ENCODE data around the gene HEBP1.

HEBP1 gene

DNA sequence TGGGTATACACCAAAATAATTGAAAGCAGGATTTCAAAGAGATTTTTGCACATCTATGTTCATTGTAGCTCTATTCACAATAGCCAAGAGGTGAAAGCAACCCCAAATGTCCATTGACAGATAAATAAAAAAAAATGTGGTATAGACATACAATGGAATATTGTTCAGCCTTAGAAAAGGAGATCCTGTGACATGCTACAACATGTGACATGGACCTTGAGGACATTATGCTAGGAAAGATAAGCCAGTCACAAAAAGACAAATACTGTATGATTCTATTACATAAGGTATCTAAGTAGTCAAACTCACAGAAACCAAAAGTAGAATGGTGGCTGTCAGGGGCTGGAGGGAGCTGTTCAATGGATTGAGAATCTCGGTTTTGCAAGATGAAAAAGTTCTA, 60.2 kb downstream of the HEBP1 start:
- DNase-seq (ENCODE audit: low spot score) = no peak
- in situ Hi-C loops (cut with MboI; ENCODE audit: low sequenced_read_pairs, unreplicated experiment) = no loop called here
- TF ChIP-seq CTCF (IDR thresholded peaks at IDR 0.05; ENCODE audit: borderline replicate concordance, control extremely low read depth, extremely low read depth, insufficient read depth, missing control alignments) = no peak

DNA sequence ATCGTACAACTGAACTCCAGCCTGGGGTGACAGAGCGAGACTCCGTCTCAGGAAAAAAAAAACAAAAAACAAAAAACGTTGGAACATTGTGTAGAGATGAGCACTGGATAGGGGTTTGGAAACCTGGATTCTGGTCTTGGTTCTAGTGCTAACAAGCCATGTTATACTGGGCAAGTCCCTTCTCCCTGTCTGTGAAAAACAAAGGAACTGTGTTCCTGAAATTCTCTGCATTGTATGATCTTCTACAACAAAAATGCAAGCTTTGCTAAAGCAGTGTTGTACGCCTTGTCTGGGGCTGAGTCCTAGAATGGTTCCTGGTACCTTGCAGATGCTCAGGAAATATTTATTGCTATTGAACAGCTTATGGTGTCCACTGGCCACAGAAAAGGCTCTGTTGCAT, 61.5 kb downstream of the HEBP1 start:
- TF ChIP-seq CTCF (IDR thresholded peaks at IDR 0.05; ENCODE audit: borderline replicate concordance, control extremely low read depth, extremely low read depth, insufficient read depth, missing control alignments) = no peak
- in situ Hi-C loops (cut with MboI; ENCODE audit: low sequenced_read_pairs, unreplicated experiment) = no loop called here
- DNase-seq (ENCODE audit: low spot score) = no peak

DNA sequence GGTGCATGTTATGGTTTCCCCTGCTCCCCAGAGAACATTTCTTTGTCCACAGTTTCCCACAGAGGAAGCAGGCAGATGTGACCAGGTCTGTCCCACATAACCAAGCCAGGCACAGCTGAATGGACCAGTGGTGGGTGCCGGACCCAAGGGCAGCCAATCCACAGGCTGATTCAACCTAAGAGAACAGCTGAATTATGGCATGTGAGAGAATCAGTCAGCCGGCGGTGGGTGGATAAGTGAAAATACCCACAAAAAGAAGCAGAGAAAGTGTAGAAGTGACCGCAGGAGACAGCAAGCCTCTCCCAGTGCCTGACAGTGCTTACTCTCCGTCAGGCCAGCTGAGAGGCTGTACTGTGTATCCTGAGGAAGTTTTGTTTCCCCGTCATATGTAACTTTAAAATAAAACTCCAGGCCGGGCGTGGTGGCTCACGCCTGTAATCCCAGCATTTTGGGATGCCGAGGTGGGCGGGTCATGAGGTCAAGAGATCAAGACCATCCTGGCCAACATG, 63.0 kb downstream of the HEBP1 start:
- no peak for DNase-seq (ENCODE audit: low spot score)
- in situ Hi-C loops (cut with MboI; ENCODE audit: low sequenced_read_pairs, unreplicated experiment) = no loop called here
- TF ChIP-seq CTCF (IDR thresholded peaks at IDR 0.05; ENCODE audit: borderline replicate concordance, control extremely low read depth, extremely low read depth, insufficient read depth, missing control alignments) = no peak

DNA sequence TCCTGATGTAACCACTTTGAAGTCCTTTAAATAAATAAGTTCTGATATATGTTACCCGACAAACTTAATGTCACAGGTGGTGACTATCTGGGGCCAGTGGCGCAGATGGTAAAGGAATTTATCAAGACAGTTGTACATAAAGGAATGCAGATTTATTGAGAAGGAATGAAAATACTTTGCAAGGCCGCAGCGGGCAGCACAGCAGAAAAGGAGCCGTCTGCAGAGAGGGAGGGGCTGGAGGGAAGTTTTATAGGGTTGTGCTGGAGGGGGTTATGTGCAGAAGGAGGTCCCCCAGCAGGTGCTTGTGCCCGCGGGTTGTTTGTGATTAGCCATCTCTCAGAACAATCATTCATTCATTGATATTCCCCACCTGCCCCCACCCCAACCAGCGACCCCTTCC, 65.5 kb downstream of the HEBP1 start:
- in situ Hi-C loops (cut with MboI; ENCODE audit: low sequenced_read_pairs, unreplicated experiment) = no loop called here
- no peak for DNase-seq (ENCODE audit: low spot score)
- no peak for TF ChIP-seq CTCF (IDR thresholded peaks at IDR 0.05; ENCODE audit: borderline replicate concordance, control extremely low read depth, extremely low read depth, insufficient read depth, missing control alignments)

GRCh38 chr12:12933742-12934141, 66.3 kb downstream of the HEBP1 start:
- no peak for DNase-seq (ENCODE audit: low spot score)
- no peak for TF ChIP-seq CTCF (IDR thresholded peaks at IDR 0.05; ENCODE audit: borderline replicate concordance, control extremely low read depth, extremely low read depth, insufficient read depth, missing control alignments)
- in situ Hi-C loops (cut with MboI; ENCODE audit: low sequenced_read_pairs, unreplicated experiment) = no loop called here

- TF ChIP-seq CTCF (IDR thresholded peaks at IDR 0.05; ENCODE audit: borderline replicate concordance, control extremely low read depth, extremely low read depth, insufficient read depth, missing control alignments) = no peak
- in situ Hi-C loops (cut with MboI; ENCODE audit: low sequenced_read_pairs, unreplicated experiment) = no loop called here
- no peak for DNase-seq (ENCODE audit: low spot score)
Observed at GRCh38 chr12:12930633-12931219, 69.3 kb downstream of the HEBP1 start.

All from GM13976 (cell line).